Activated B cell treated with CpG ODN at 0.5 μM for 24 hours (primary cell): ENCODE results near the gene PITRM1. TPM values are rescaled to one million over a fixed set of nuclear protein-coding genes. Genes with fewer than 3 reads are reported as not detected.
"Not testable (repeated sequence)": the region's sequence is repeated elsewhere in the genome, so short reads cannot be mapped to it uniquely, and the experiment has no call there.

ENCODE experiments used
- ATAC-seq: fragments of 200-7000 bp; cut with Tn5 transposase; one replicate; pipeline ENCODE4 v1.10.0; 2021; ENCODE audit warnings: low read depth, mild to moderate bottlenecking, moderate library complexity
- CTCF ChIA-PET: fragments of 350-600 bp; sonication (Branson Sonifier 250); formaldehyde crosslinking; loops from one replicate; lab custom pipeline; 2021; ENCODE audit warnings: antibody characterized with exemption; lab: Charles Lee
- POLR2A ChIA-PET: fragments of 350-600 bp; sonication (Branson Sonifier 250); formaldehyde crosslinking; loops from one replicate; lab custom pipeline; 2021; ENCODE audit warnings: antibody characterized with exemption; lab: Charles Lee
- DNase-seq: peaks from one replicate; pipeline ENCODE4 v3.0.0; 2022
- H3K27ac Mint-ChIP-seq: one replicate; pipeline ENCODE4 v1.8.0; 2020; ENCODE audit warnings: mixed read lengths
- H3K27me3 Mint-ChIP-seq: one replicate; pipeline ENCODE4 v1.8.0; 2021; ENCODE audit warnings: mixed read lengths
- H3K36me3 Mint-ChIP-seq: one replicate; pipeline ENCODE4 v1.8.0; 2021; ENCODE audit warnings: low read depth, mixed read lengths
- H3K4me1 Mint-ChIP-seq: one replicate; pipeline ENCODE4 v1.8.0; 2021; ENCODE audit warnings: mixed read lengths
- H3K4me3 Mint-ChIP-seq: one replicate; pipeline ENCODE4 v1.8.0; 2020; ENCODE audit warnings: mild to moderate bottlenecking, mixed read lengths
- H3K9me3 Mint-ChIP-seq: one replicate; pipeline ENCODE4 v1.8.0; 2020; ENCODE audit warnings: mixed read lengths
- CTCF ChIP-seq: fragments of 200-600 bp; IDR thresholded peaks from one replicate; pipeline ENCODE4 v1.8.0; 2022; ENCODE audit warnings: antibody characterized with exemption, mild to moderate bottlenecking
- intact Hi-C: fragments of 100-400 bp; cut with micrococcal nuclease; formaldehyde crosslinking; loops from one replicate; pipeline ENCODE4 v1.15.1; 2024
- total RNA-seq: library from RNA; stranded (reverse); gene quantifications from 2 replicates; pipeline ENCODE4 v1.2.3, GENCODE V29; 2022

The PITRM1 gene
- 59.6 and 60.7 TPM in 2 replicates for total RNA-seq

- Mint-ChIP-seq H3K27ac (peak within 1 kb of the TSS; percentile 91), H3K4me1 (peaks cover 23% of the 10 kb centered on the region), H3K9me3 (no peaks in the 10 kb centered on the region), H3K27me3 (no peaks in the 10 kb centered on the region), H3K4me3 (peak within 1 kb of the TSS; percentile 85), H3K36me3 (peaks cover 28% of the 10 kb centered on the region)
- POLR2A ChIA-PET = interaction anchor here (0.6 to 2.2 kb wide), 8 partner anchors 8 to 613 kb away, joined by 3 to 10 read pairs (median 5); partner anchors contain the start of gene KLF6
- DNase-seq (peak; percentile 96), ATAC-seq (peak; percentile 92)
- TF ChIP-seq CTCF = no peak
- CTCF ChIA-PET = interaction anchor here (1.1 kb wide), 1 partner anchor 8 kb away, joined by 3 read pairs; no protein-coding TSS in a partner anchor
- intact Hi-C loops = loop anchor here (1.0 to 2.0 kb wide), 2 partner anchors 104 to 610 kb away; no protein-coding TSS in a partner anchor
These were observed at the start of gene PITRM1 for GRCh38 chr10:3172446-3173170. TSS of gene PITRM1 (minus strand) at chr10:3172782. CDS start at chr10:3172772, 10 bp downstream.

- Mint-ChIP-seq H3K27ac (no peak overlapping the region), H3K9me3 (no peaks in the 10 kb centered on the region), H3K4me3 (no peak overlapping the region), H3K4me1 (no peaks in the 10 kb centered on the region), H3K27me3 (no peaks in the 10 kb centered on the region), H3K36me3 (no peaks in the 10 kb centered on the region)
- ATAC-seq (no peak), DNase-seq (no peak)
- ChIA-PET POLR2A (no interaction called here), CTCF (interaction anchor here (0.9 kb wide), 1 partner anchor 1547 kb away, joined by 3 read pairs; no protein-coding TSS in a partner anchor)
- intact Hi-C loops = no loop called here
- TF ChIP-seq CTCF = no peak
These were observed 49.5 kb upstream of the PITRM1 start for GRCh38 chr10:3222068-3222467.

- intact Hi-C loops, H3K9me3 Mint-ChIP-seq, DNase-seq, CTCF ChIA-PET, H3K4me3 Mint-ChIP-seq, H3K36me3 Mint-ChIP-seq, H3K27me3 Mint-ChIP-seq, POLR2A ChIA-PET, ATAC-seq, H3K27ac Mint-ChIP-seq, H3K4me1 Mint-ChIP-seq: not testable (repeated sequence)
These were observed 49.0 kb upstream of the PITRM1 start for GRCh38 chr10:3221601-3222000.

GRCh38 chr10:3220853-3221252 is 48.3 kb upstream of the PITRM1 start:
- Mint-ChIP-seq H3K9me3 (no peaks in the 10 kb centered on the region), H3K27me3 (no peaks in the 10 kb centered on the region), H3K27ac (no peak overlapping the region), H3K4me1 (no peaks in the 10 kb centered on the region), H3K36me3 (no peaks in the 10 kb centered on the region), H3K4me3 (no peak overlapping the region)
- ATAC-seq = no peak
- intact Hi-C loops = no loop called here
- no peak for TF ChIP-seq CTCF
- ChIA-PET CTCF (no interaction called here), POLR2A (no interaction called here)
- no peak for DNase-seq

GRCh38 chr10:3219021-3219628 is 46.5 kb upstream of the PITRM1 start:
- H3K9me3 Mint-ChIP-seq, DNase-seq, H3K4me1 Mint-ChIP-seq, H3K36me3 Mint-ChIP-seq, ATAC-seq, CTCF ChIA-PET, H3K27me3 Mint-ChIP-seq, POLR2A ChIA-PET, H3K27ac Mint-ChIP-seq, H3K4me3 Mint-ChIP-seq, intact Hi-C loops: not testable (repeated sequence)

GRCh38 chr10:3217853-3218252 is 45.3 kb upstream of the PITRM1 start:
- POLR2A ChIA-PET = no interaction called here

More at GRCh38 chr10:3217853-3218252, 45.3 kb upstream of the PITRM1 start:
- intact Hi-C loops = no loop called here
- Mint-ChIP-seq H3K36me3 (no peaks in the 10 kb centered on the region), H3K4me3 (no peak overlapping the region), H3K4me1 (no peaks in the 10 kb centered on the region), H3K27ac (no peak overlapping the region), H3K9me3 (no peaks in the 10 kb centered on the region), H3K27me3 (no peaks in the 10 kb centered on the region)
- ATAC-seq = no peak
- TF ChIP-seq CTCF = no peak
- no peak for DNase-seq
- CTCF ChIA-PET = interaction anchor here (0.9 kb wide), 1 partner anchor 20 kb away, joined by 3 read pairs; no protein-coding TSS in a partner anchor
